ENCODE results near the gene CARMIL1.
A peak's percentile ranks its signal among the peaks of the same experiment; 100 is the strongest.

Gene CARMIL1

DNA sequence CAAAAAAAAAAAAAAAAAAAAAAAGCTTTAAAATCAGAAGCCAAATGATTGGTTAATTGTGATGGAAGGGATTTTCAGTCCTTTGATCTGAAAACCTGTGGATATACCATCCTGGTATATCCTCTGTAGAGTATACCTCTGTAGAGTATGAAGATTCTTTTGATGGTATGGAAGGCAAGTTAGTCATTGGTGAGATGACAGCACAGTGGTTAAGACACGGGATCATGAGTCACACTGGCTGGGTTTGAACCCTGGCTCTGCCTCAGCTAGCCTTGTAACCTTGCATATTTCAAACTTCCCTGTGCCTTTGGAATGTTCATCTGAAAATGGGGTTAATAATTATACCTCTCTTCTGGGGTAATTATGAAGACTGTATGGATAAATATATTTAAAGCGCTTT lies 179.3 kb downstream of the CARMIL1 start:
- no peak overlapping the region for H3K9ac ChIP-seq (ENCODE audit: low read length)
- H3K36me3 ChIP-seq (ENCODE audit: control insufficient read depth in 1 of 2, insufficient read depth in 2 of 2, low read length in 2 of 2): peaks cover 0 to 4% of the 10 kb centered on the region in 2 experiments
- peak; percentile 35 to 61 for DNase-seq
- H3K27me3 ChIP-seq (ENCODE audit: insufficient read depth, low read length): no peaks in the 10 kb centered on the region
- no CpG with 5 or more reads among the region's 2 CpGs for WGBS (ENCODE audit: extremely low coverage, insufficient coverage, insufficient read length)
- H3K4me1 ChIP-seq (ENCODE audit: control insufficient read depth in 1 of 2, insufficient read depth in 2 of 2, low read length in 2 of 2): no peaks in the 10 kb centered on the region
- no peak overlapping the region for H4K91ac ChIP-seq (ENCODE audit: low read depth, low read length)
- no peak overlapping the region for H3K4ac ChIP-seq (ENCODE audit: low read depth, low read length)
- H4K12ac ChIP-seq (ENCODE audit: low read depth, low read length): no peak overlapping the region
- H3K4me3 ChIP-seq (ENCODE audit: low read depth, low read length): no peak overlapping the region
- H3K27ac ChIP-seq (ENCODE audit: low read depth, low read length): no peak overlapping the region
- H3K18ac ChIP-seq (ENCODE audit: low read length): no peak overlapping the region
- no peak overlapping the region for H2BK12ac ChIP-seq (ENCODE audit: low read length)
- H3K79me2 ChIP-seq (ENCODE audit: control insufficient read depth, insufficient read depth, low read length, poor library complexity): no peaks in the 10 kb centered on the region
- H4K8ac ChIP-seq (ENCODE audit: low read depth, low read length): no peak overlapping the region
- no peak overlapping the region for H2BK5ac ChIP-seq (ENCODE audit: low read depth, low read length, poor library complexity)
- H3K14ac ChIP-seq (ENCODE audit: low read length): no peak overlapping the region
- H2AFZ ChIP-seq (ENCODE audit: insufficient read depth, low read length, poor library complexity): no peak overlapping the region
- H2AK5ac ChIP-seq (ENCODE audit: low read length): no peak overlapping the region
- H2BK120ac ChIP-seq (ENCODE audit: insufficient read depth, low read length, poor library complexity): no peak overlapping the region
- no peaks in the 10 kb centered on the region for H3K9me3 ChIP-seq (ENCODE audit: insufficient read depth, low read depth, low read length)
- H3K79me1 ChIP-seq (ENCODE audit: low read length): no peaks in the 10 kb centered on the region
- H3K23ac ChIP-seq (ENCODE audit: low read length): no peak overlapping the region
- H3K4me2 ChIP-seq (ENCODE audit: low read length): no peak overlapping the region

DNA sequence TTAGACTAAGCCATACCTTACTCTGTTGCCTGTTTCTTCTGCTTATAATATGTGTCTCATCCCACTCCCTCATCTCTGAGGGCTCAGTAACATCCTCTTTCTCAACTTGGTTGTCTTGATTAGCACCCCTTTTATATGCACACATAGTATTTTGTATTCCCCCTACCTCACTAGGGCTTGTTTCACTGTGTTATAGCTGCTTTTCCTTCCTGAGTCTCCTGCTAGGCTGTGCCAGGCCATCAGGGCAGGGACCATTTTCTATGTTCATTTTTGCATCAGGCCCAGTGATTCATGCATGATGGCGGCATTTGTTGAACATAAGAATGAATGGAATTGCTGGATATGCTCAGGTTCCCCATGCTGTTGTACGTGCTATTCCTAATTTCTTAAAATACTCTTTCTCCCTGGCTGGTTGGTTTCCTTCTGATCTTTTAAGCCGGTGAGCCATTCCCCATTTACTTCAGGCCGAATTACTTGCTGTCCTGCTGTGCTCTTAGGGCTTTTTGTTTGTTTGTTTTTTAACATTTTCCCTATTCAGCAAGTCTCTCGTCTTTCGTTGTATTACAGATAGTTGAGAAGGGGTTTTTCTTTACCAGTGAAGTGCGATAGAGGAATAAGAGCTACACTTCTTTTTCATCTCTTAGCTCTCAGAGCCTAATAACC lies 183.2 kb downstream of the CARMIL1 start:
- no peak overlapping the region for H2BK120ac ChIP-seq (ENCODE audit: insufficient read depth, low read length, poor library complexity)
- H2BK12ac ChIP-seq (ENCODE audit: low read length): no peak overlapping the region
- H2AFZ ChIP-seq (ENCODE audit: insufficient read depth, low read length, poor library complexity): no peak overlapping the region
- no peak overlapping the region for H3K27ac ChIP-seq (ENCODE audit: low read depth, low read length)
- no peak overlapping the region for H3K4ac ChIP-seq (ENCODE audit: low read depth, low read length)
- H3K4me3 ChIP-seq (ENCODE audit: low read depth, low read length): no peak overlapping the region
- no peak overlapping the region for H4K8ac ChIP-seq (ENCODE audit: low read depth, low read length)
- no peak overlapping the region for H3K14ac ChIP-seq (ENCODE audit: low read length)
- H3K9ac ChIP-seq (ENCODE audit: low read length): no peak overlapping the region
- H3K18ac ChIP-seq (ENCODE audit: low read length): no peak overlapping the region
- no peak overlapping the region for H2BK5ac ChIP-seq (ENCODE audit: low read depth, low read length, poor library complexity)
- H3K36me3 ChIP-seq (ENCODE audit: control insufficient read depth in 1 of 2, insufficient read depth in 2 of 2, low read length in 2 of 2): no peaks in the 10 kb centered on the region
- H3K79me2 ChIP-seq (ENCODE audit: control insufficient read depth, insufficient read depth, low read length, poor library complexity): no peaks in the 10 kb centered on the region
- no peak overlapping the region for H3K4me2 ChIP-seq (ENCODE audit: low read length)
- no peaks in the 10 kb centered on the region for H3K79me1 ChIP-seq (ENCODE audit: low read length)
- no peak overlapping the region for H2AK5ac ChIP-seq (ENCODE audit: low read length)
- H3K4me1 ChIP-seq (ENCODE audit: control insufficient read depth in 1 of 2, insufficient read depth in 2 of 2, low read length in 2 of 2): no peaks in the 10 kb centered on the region
- H4K91ac ChIP-seq (ENCODE audit: low read depth, low read length): no peak overlapping the region
- no peaks in the 10 kb centered on the region for H3K9me3 ChIP-seq (ENCODE audit: insufficient read depth, low read depth, low read length)
- no CpG with 5 or more reads among the region's 7 CpGs for WGBS (ENCODE audit: extremely low coverage, insufficient coverage, insufficient read length)
- H3K23ac ChIP-seq (ENCODE audit: low read length): no peak overlapping the region
- DNase-seq: no peak
- no peak overlapping the region for H4K12ac ChIP-seq (ENCODE audit: low read depth, low read length)
- no peaks in the 10 kb centered on the region for H3K27me3 ChIP-seq (ENCODE audit: insufficient read depth, low read length)

DNA sequence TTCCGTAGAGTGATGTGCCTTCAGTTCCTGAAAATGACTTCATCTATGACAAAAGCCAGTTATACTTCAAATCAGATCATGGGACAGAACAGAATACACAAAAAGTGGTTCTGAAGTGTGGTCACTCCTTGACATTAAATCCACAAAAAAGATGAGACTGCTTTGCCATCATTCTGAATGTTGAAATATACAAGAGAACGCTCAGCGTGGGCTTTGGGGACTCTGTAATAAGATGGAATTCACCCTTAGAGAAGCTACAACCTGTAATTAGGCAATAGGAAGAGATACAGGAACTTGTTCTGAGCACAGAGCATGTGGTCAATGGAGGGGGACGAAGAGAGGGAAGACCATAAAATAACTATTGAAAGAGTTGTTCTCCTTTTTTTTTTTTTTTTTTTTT lies 184.3 kb downstream of the CARMIL1 start:
- peak; percentile 9 to 13 for DNase-seq
- Histone ChIP-seq H2AFZ (ENCODE audit: insufficient read depth, low read length, poor library complexity) (no peak overlapping the region), H3K27ac (ENCODE audit: low read depth, low read length) (no peak overlapping the region), H2BK12ac (ENCODE audit: low read length) (no peak overlapping the region), H4K8ac (ENCODE audit: low read depth, low read length) (no peak overlapping the region), H4K91ac (ENCODE audit: low read depth, low read length) (no peak overlapping the region), H2BK5ac (ENCODE audit: low read depth, low read length, poor library complexity) (no peak overlapping the region), H3K9ac (ENCODE audit: low read length) (no peak overlapping the region), H3K4me1 (ENCODE audit: control insufficient read depth in 1 of 2, insufficient read depth in 2 of 2, low read length in 2 of 2) (no peaks in the 10 kb centered on the region), H3K9me3 (ENCODE audit: insufficient read depth, low read depth, low read length) (no peaks in the 10 kb centered on the region), H2BK120ac (ENCODE audit: insufficient read depth, low read length, poor library complexity) (no peak overlapping the region), H2AK5ac (ENCODE audit: low read length) (no peak overlapping the region), H3K79me1 (ENCODE audit: low read length) (no peaks in the 10 kb centered on the region), H3K14ac (ENCODE audit: low read length) (no peak overlapping the region), H3K27me3 (ENCODE audit: insufficient read depth, low read length) (no peaks in the 10 kb centered on the region), H3K4ac (ENCODE audit: low read depth, low read length) (no peak overlapping the region), H3K18ac (ENCODE audit: low read length) (no peak overlapping the region), H4K12ac (ENCODE audit: low read depth, low read length) (no peak overlapping the region), H3K23ac (ENCODE audit: low read length) (no peak overlapping the region), H3K79me2 (ENCODE audit: control insufficient read depth, insufficient read depth, low read length, poor library complexity) (no peaks in the 10 kb centered on the region), H3K36me3 (ENCODE audit: control insufficient read depth in 1 of 2, insufficient read depth in 2 of 2, low read length in 2 of 2) (no peaks in the 10 kb centered on the region), H3K4me2 (ENCODE audit: low read length) (no peak overlapping the region), H3K4me3 (ENCODE audit: low read depth, low read length) (no peak overlapping the region)
- no CpG with 5 or more reads among the region's 4 CpGs for WGBS (ENCODE audit: extremely low coverage, insufficient coverage, insufficient read length)

DNA sequence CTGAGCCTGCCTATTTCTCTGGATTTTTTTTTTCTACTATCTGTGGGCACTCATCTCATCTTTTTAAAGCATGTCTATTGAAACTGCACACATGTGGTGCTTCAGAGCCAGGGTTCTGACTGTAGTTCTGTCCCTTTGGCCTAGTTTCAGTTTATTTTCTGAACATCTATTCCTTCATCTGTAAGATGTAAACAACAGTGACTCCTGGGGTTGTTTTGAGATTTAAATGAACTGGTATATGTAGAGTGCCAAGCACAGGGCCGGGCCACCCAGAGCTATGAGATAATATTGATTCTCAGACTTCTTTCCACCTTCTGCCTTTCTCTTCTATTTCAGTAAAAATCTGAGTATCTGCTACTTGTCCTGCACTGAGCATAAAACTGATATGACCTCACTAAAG lies 185.1 kb downstream of the CARMIL1 start:
- no peak overlapping the region for H4K8ac ChIP-seq (ENCODE audit: low read depth, low read length)
- H3K79me1 ChIP-seq (ENCODE audit: low read length): no peaks in the 10 kb centered on the region
- H3K4me2 ChIP-seq (ENCODE audit: low read length): no peak overlapping the region
- no peak overlapping the region for H3K9ac ChIP-seq (ENCODE audit: low read length)
- no peak overlapping the region for H3K23ac ChIP-seq (ENCODE audit: low read length)
- no peak overlapping the region for H4K91ac ChIP-seq (ENCODE audit: low read depth, low read length)
- no peak overlapping the region for H2BK12ac ChIP-seq (ENCODE audit: low read length)
- H2BK5ac ChIP-seq (ENCODE audit: low read depth, low read length, poor library complexity): no peak overlapping the region
- no peak overlapping the region for H3K4me3 ChIP-seq (ENCODE audit: low read depth, low read length)
- H3K14ac ChIP-seq (ENCODE audit: low read length): no peak overlapping the region
- H3K36me3 ChIP-seq (ENCODE audit: control insufficient read depth in 1 of 2, insufficient read depth in 2 of 2, low read length in 2 of 2): no peaks in the 10 kb centered on the region
- no peak overlapping the region for H3K27ac ChIP-seq (ENCODE audit: low read depth, low read length)
- no peaks in the 10 kb centered on the region for H3K79me2 ChIP-seq (ENCODE audit: control insufficient read depth, insufficient read depth, low read length, poor library complexity)
- no peak overlapping the region for H3K4ac ChIP-seq (ENCODE audit: low read depth, low read length)
- no peak overlapping the region for H2AFZ ChIP-seq (ENCODE audit: insufficient read depth, low read length, poor library complexity)
- WGBS (ENCODE audit: extremely low coverage, insufficient coverage, insufficient read length): no CpG with 5 or more reads among the region's 1 CpG
- H3K27me3 ChIP-seq (ENCODE audit: insufficient read depth, low read length): no peaks in the 10 kb centered on the region
- H3K4me1 ChIP-seq (ENCODE audit: control insufficient read depth in 1 of 2, insufficient read depth in 2 of 2, low read length in 2 of 2): no peaks in the 10 kb centered on the region
- no peak overlapping the region for H2BK120ac ChIP-seq (ENCODE audit: insufficient read depth, low read length, poor library complexity)
- no peaks in the 10 kb centered on the region for H3K9me3 ChIP-seq (ENCODE audit: insufficient read depth, low read depth, low read length)
- H2AK5ac ChIP-seq (ENCODE audit: low read length): no peak overlapping the region
- DNase-seq: no peak
- no peak overlapping the region for H4K12ac ChIP-seq (ENCODE audit: low read depth, low read length)
- no peak overlapping the region for H3K18ac ChIP-seq (ENCODE audit: low read length)
